Muscle layer of colon (tissue), 2 donors: Measurements from ENCODE around the gene C22orf39.

Experiments used
- H3K27ac ChIP-seq: one replicate; pipeline ENCODE4 v1.7.0; 2013; ENCODE audit warnings: low read depth, mild to moderate bottlenecking, low read length, moderate library complexity
- H3K27me3 ChIP-seq, 2 donors: one replicate each; pipeline ENCODE4 v1.7.0; 2013; ENCODE audit warnings: low read length in 2 of 2, mild to moderate bottlenecking in 2 of 2; ENCODE audit not compliant: insufficient read depth in 2 of 2, control insufficient read depth in 1 of 2
- H3K36me3 ChIP-seq: one replicate; pipeline ENCODE4 v1.7.0; 2013; ENCODE audit warnings: mild to moderate bottlenecking, low read length; ENCODE audit not compliant: insufficient read depth
- H3K4me1 ChIP-seq: one replicate; pipeline ENCODE4 v1.7.0; 2013; ENCODE audit warnings: mild to moderate bottlenecking, low read length; ENCODE audit not compliant: insufficient read depth
- H3K4me3 ChIP-seq, 2 donors: one replicate each; pipeline ENCODE4 v1.7.0; 2013; ENCODE audit warnings: low read length in 2 of 2, low read depth in 1 of 2, mild to moderate bottlenecking in 1 of 2, moderate library complexity in 1 of 2
- H3K9ac ChIP-seq: one replicate; pipeline ENCODE4 v1.7.0; 2013; ENCODE audit warnings: low read length
- H3K9me3 ChIP-seq: one replicate; pipeline ENCODE4 v1.7.0; 2013; ENCODE audit warnings: mild to moderate bottlenecking, low read length
- donor health status: abdominal sarcoma.
- donor health status: Adenocarcinoma of cecum.

C22orf39 gene

GRCh38 chr22:19434401-19434800, 13.1 kb downstream of the C22orf39 start:
- Histone ChIP-seq H3K9ac (no peak overlapping the region), H3K4me1 (peaks cover 20% of the 10 kb centered on the region), H3K27ac (no peak overlapping the region)

GRCh38 chr22:19432133-19432851, 15.2 kb downstream of the C22orf39 start, which contains the start of gene MRPL40:
TSS of gene MRPL40 (plus strand) at chr22:19432545. CDS start at chr22:19432555, 10 bp downstream.
- Histone ChIP-seq H3K9me3 (no peaks in the 10 kb centered on the region), H3K36me3 (peaks cover 17% of the 10 kb centered on the region), H3K4me3 (peak within 1 kb of the TSS; percentile 85 to 93), H3K9ac (peak within 1 kb of the TSS; percentile 76), H3K4me1 (peaks cover 22% of the 10 kb centered on the region), H3K27ac (peak within 1 kb of the TSS; percentile 99), H3K27me3 (no peaks in the 10 kb centered on the region)

More at GRCh38 chr22:19434401-19434800, 13.1 kb downstream of the C22orf39 start:
- Histone ChIP-seq H3K4me3 (no peak overlapping the region), H3K36me3 (peaks cover 17% of the 10 kb centered on the region), H3K27me3 (no peaks in the 10 kb centered on the region), H3K9me3 (no peaks in the 10 kb centered on the region)

GRCh38 chr22:19431649-19432132, 15.8 kb downstream of the C22orf39 start, which contains the start of gene HIRA:
TSS of gene HIRA (minus strand) at chr22:19431733. CDS start at chr22:19431476, 257 bp downstream.
- Histone ChIP-seq H3K4me1 (peaks cover 22% of the 10 kb centered on the region), H3K4me3 (peak within 1 kb of the TSS; percentile 85 to 93), H3K27me3 (no peaks in the 10 kb centered on the region), H3K9me3 (no peaks in the 10 kb centered on the region), H3K9ac (peak within 1 kb of the TSS; percentile 85), H3K27ac (peak within 1 kb of the TSS; percentile 99), H3K36me3 (peaks cover 15% of the 10 kb centered on the region)

- H3K4me1 ChIP-seq: peaks cover 22% of the 10 kb centered on the region
- peak overlapping the region; percentile 85 to 91 for H3K4me3 ChIP-seq
Observed at GRCh38 chr22:19430890-19431541, 16.5 kb downstream of the C22orf39 start.

GRCh38 chr22:19429950-19430889, 17.3 kb downstream of the C22orf39 start:
- peaks cover 22% of the 10 kb centered on the region for H3K4me1 ChIP-seq
- peaks cover 8% of the 10 kb centered on the region for H3K36me3 ChIP-seq
- no peaks in the 10 kb centered on the region for H3K27me3 ChIP-seq
- peak overlapping the region; percentile 85 for H3K9ac ChIP-seq
- peak overlapping the region; percentile 66 for H3K27ac ChIP-seq
- no peaks in the 10 kb centered on the region for H3K9me3 ChIP-seq
- H3K4me3 ChIP-seq: peak overlapping the region; percentile 85 to 91

More at GRCh38 chr22:19430890-19431541, 16.5 kb downstream of the C22orf39 start:
- peak overlapping the region; percentile 66 for H3K27ac ChIP-seq
- H3K36me3 ChIP-seq: peaks cover 12% of the 10 kb centered on the region
- peak overlapping the region; percentile 85 for H3K9ac ChIP-seq
- H3K27me3 ChIP-seq: no peaks in the 10 kb centered on the region
- H3K9me3 ChIP-seq: no peaks in the 10 kb centered on the region

GRCh38 chr22:19424186-19424500, 23.4 kb downstream of the C22orf39 start:
- Histone ChIP-seq H3K27ac (no peak overlapping the region), H3K4me3 (no peak overlapping the region), H3K27me3 (no peaks in the 10 kb centered on the region), H3K4me1 (peaks cover 6% of the 10 kb centered on the region), H3K36me3 (no peaks in the 10 kb centered on the region), H3K9me3 (no peaks in the 10 kb centered on the region), H3K9ac (no peak overlapping the region)

GRCh38 chr22:19422440-19423301, 24.8 kb downstream of the C22orf39 start:
- no peaks in the 10 kb centered on the region for H3K36me3 ChIP-seq
- no peaks in the 10 kb centered on the region for H3K9me3 ChIP-seq
- no peak overlapping the region for H3K4me3 ChIP-seq
- H3K4me1 ChIP-seq: peaks cover 6% of the 10 kb centered on the region
- H3K9ac ChIP-seq: no peak overlapping the region
- H3K27me3 ChIP-seq: no peaks in the 10 kb centered on the region
- no peak overlapping the region for H3K27ac ChIP-seq

GRCh38 chr22:19420321-19420720, 27.2 kb downstream of the C22orf39 start:
- peaks cover 6% of the 10 kb centered on the region for H3K4me1 ChIP-seq
- H3K9me3 ChIP-seq: no peaks in the 10 kb centered on the region
- H3K27me3 ChIP-seq: no peaks in the 10 kb centered on the region
- no peaks in the 10 kb centered on the region for H3K36me3 ChIP-seq
- H3K4me3 ChIP-seq: no peak overlapping the region
- H3K27ac ChIP-seq: no peak overlapping the region
- H3K9ac ChIP-seq: no peak overlapping the region

- Histone ChIP-seq H3K36me3 (no peaks in the 10 kb centered on the region), H3K27ac (no peak overlapping the region)
Observed at GRCh38 chr22:19419464-19420178, 27.9 kb downstream of the C22orf39 start.

GRCh38 chr22:19419086-19419463, 28.4 kb downstream of the C22orf39 start:
- Histone ChIP-seq H3K36me3 (no peaks in the 10 kb centered on the region), H3K4me1 (peaks cover 5% of the 10 kb centered on the region)

More at GRCh38 chr22:19419464-19420178, 27.9 kb downstream of the C22orf39 start:
- no peaks in the 10 kb centered on the region for H3K27me3 ChIP-seq
- no peak overlapping the region for H3K9ac ChIP-seq
- H3K9me3 ChIP-seq: no peaks in the 10 kb centered on the region
- no peak overlapping the region for H3K4me3 ChIP-seq
- peaks cover 6% of the 10 kb centered on the region for H3K4me1 ChIP-seq

More at GRCh38 chr22:19419086-19419463, 28.4 kb downstream of the C22orf39 start:
- no peak overlapping the region for H3K27ac ChIP-seq
- H3K27me3 ChIP-seq: no peaks in the 10 kb centered on the region
- no peaks in the 10 kb centered on the region for H3K9me3 ChIP-seq
- no peak overlapping the region for H3K4me3 ChIP-seq
- H3K9ac ChIP-seq: no peak overlapping the region
